Panc1 (cell line): ENCODE data around the gene CTDP1. TPM values are rescaled to one million over a fixed set of nuclear protein-coding genes. Genes with fewer than 3 reads are reported as not detected.
A peak's percentile ranks its signal among the peaks of the same experiment; 100 is the strongest.

Experiments
- ATAC-seq: fragments of 200-7000 bp; cut with Tn5 transposase; 2 replicates; pipeline ENCODE4 v1.9.1; 2020; ENCODE audit warnings: mild to moderate bottlenecking, moderate library complexity
- BruUV-seq: library from RNA; stranded (reverse); fragments of 400-500 nt; replicated peaks from 2 replicates; lab custom pipeline; 2021; lab: Mats Ljungman, UMichigan
- CTCF ChIA-PET: fragments of 300-600 bp; sonication (Branson Sonifier 250); formaldehyde crosslinking; loops from one replicate; lab custom pipeline; 2022; ENCODE audit warnings: antibody characterized with exemption; lab: Charles Lee
- POLR2A ChIA-PET: fragments of 300-600 bp; sonication (Branson Sonifier 250); formaldehyde crosslinking; loops from one replicate; lab custom pipeline; 2022; ENCODE audit warnings: antibody characterized with exemption; lab: Charles Lee
- DNase-seq: peaks from one replicate; pipeline ENCODE4 v3.0.0-alpha.2; 2010; ENCODE audit warnings: low read depth, low spot score
- H3K27ac ChIP-seq: 2 replicates; pipeline ENCODE4 v1.5.1; 2011; ENCODE audit warnings: mild to moderate bottlenecking, low read length, inconsistent platforms
- H3K27me3 ChIP-seq: fragments of 200-500 bp; sonication (Bioruptor generic); 2 replicates; pipeline ENCODE4 v1.6.0; 2014; ENCODE audit warnings: low read length, inconsistent platforms; ENCODE audit not compliant: control insufficient read depth, insufficient read depth
- H3K36me3 ChIP-seq: fragments of 200-500 bp; sonication (Bioruptor generic); 2 replicates; pipeline ENCODE4 v1.5.1; 2014; ENCODE audit warnings: inconsistent platforms, mild to moderate bottlenecking, low read length, moderate library complexity; ENCODE audit not compliant: control insufficient read depth, insufficient read depth
- H3K4me1 ChIP-seq: 2 replicates; pipeline ENCODE4 v1.5.1; 2011; ENCODE audit warnings: inconsistent platforms, mild to moderate bottlenecking, low read length, moderate library complexity; ENCODE audit not compliant: control insufficient read depth, insufficient read depth
- H3K4me3 ChIP-seq, 2 experiments: 2 replicates each; pipeline ENCODE4 v1.5.1; 2011 to 2012; ENCODE audit warnings: low read depth in 2 of 2, low read length in 2 of 2, mild to moderate bottlenecking in 2 of 2, inconsistent platforms in 1 of 2, moderate library complexity in 1 of 2
- H3K9me3 ChIP-seq: fragments of 200-500 bp; sonication (Bioruptor generic); 2 replicates; pipeline ENCODE4 v1.5.1; 2014; ENCODE audit warnings: low read depth, mild to moderate bottlenecking, inconsistent platforms, low read length, moderate library complexity; ENCODE audit not compliant: control insufficient read depth, insufficient read depth
- POLR2AphosphoS5 ChIP-seq: IDR thresholded peaks from 2 replicates; pipeline ENCODE4 v1.6.1; 2012; ENCODE audit warnings: mild to moderate bottlenecking, low read depth, low read length, moderate library complexity
- SIN3A ChIP-seq: IDR thresholded peaks from 2 replicates; pipeline ENCODE4 v1.6.1; 2012; ENCODE audit warnings: low read depth, mild to moderate bottlenecking, low read length, moderate library complexity, borderline replicate concordance; ENCODE audit not compliant: insufficient read depth
- TCF7L2 ChIP-seq: IDR thresholded peaks from 2 replicates; pipeline ENCODE4 v1.6.1; 2011; ENCODE audit warnings: mild to moderate bottlenecking, low read depth, low read length, inconsistent platforms
- in situ Hi-C: cut with HindIII; loops from 2 replicates; pipeline ENCODE4 v1.10.0; 2016; ENCODE audit warnings: low sequenced_read_pairs, low pct_unique_long_range_greater_than_20kb
- intact Hi-C: fragments of 100-400 bp; cut with micrococcal nuclease; formaldehyde crosslinking; loops from one replicate; pipeline ENCODE4 v1.10.0; 2022; ENCODE audit not compliant: unreplicated experiment
- total RNA-seq: library from RNA; stranded (reverse); gene quantifications from one replicate; pipeline ENCODE4 v1.2.1, GENCODE V29; 2021; ENCODE audit not compliant: unreplicated experiment
- TF ChIP-seq, protein P1 (sequence below): fragments of 450-650 bp; IDR thresholded peaks from 2 replicates; pipeline ENCODE4 v1.5.1; 2017; ENCODE audit warnings: mild to moderate bottlenecking
- TF ChIP-seq, protein P2 (sequence below), 2 experiments: IDR thresholded peaks; 2 replicates each; pipeline ENCODE4 v1.6.1; 2011 to 2012; ENCODE audit warnings: low read depth in 2 of 2, control low read depth in 1 of 2, low read length in 1 of 2, mild to moderate bottlenecking in 1 of 2, moderate library complexity in 1 of 2; ENCODE audit not compliant: insufficient read depth in 1 of 2

The CTDP1 gene
- total RNA-seq, 1 experiment from 2014 or later: 52.8 TPM

DNA sequence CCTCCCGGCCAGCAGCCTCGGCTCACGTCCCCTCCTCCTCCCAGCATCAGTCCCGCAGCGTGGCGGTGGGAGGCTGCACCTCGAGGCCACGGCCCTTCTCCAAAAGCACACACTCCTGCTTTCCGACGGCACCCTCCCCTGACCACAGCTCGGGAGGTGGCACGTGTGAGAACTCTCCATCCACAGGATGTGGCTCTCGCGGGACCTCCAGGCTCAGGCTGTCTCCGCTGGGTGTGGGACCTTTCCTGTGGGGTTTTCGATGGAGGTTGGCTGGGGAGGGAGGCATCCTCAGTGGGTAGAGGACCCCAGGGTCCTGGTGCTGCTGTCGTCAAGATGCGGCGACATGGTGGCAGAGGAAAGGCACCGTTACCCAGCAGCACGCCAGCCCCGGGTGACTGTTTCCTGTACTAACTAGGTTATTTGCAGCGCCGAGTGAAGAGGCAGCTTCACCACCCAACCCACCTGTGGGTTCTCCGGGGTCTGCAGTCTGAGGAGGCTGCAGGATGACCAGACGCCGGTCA lies 75.3 kb downstream of the CTDP1 start:
- H3K4me1 ChIP-seq: no peaks in the 10 kb centered on the region
- intact Hi-C loops: no loop called here
- TF ChIP-seq, protein P1, sequence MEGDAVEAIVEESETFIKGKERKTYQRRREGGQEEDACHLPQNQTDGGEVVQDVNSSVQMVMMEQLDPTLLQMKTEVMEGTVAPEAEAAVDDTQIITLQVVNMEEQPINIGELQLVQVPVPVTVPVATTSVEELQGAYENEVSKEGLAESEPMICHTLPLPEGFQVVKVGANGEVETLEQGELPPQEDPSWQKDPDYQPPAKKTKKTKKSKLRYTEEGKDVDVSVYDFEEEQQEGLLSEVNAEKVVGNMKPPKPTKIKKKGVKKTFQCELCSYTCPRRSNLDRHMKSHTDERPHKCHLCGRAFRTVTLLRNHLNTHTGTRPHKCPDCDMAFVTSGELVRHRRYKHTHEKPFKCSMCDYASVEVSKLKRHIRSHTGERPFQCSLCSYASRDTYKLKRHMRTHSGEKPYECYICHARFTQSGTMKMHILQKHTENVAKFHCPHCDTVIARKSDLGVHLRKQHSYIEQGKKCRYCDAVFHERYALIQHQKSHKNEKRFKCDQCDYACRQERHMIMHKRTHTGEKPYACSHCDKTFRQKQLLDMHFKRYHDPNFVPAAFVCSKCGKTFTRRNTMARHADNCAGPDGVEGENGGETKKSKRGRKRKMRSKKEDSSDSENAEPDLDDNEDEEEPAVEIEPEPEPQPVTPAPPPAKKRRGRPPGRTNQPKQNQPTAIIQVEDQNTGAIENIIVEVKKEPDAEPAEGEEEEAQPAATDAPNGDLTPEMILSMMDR: no peak
- no peak for TF ChIP-seq TCF7L2
- TF ChIP-seq, protein P2, sequence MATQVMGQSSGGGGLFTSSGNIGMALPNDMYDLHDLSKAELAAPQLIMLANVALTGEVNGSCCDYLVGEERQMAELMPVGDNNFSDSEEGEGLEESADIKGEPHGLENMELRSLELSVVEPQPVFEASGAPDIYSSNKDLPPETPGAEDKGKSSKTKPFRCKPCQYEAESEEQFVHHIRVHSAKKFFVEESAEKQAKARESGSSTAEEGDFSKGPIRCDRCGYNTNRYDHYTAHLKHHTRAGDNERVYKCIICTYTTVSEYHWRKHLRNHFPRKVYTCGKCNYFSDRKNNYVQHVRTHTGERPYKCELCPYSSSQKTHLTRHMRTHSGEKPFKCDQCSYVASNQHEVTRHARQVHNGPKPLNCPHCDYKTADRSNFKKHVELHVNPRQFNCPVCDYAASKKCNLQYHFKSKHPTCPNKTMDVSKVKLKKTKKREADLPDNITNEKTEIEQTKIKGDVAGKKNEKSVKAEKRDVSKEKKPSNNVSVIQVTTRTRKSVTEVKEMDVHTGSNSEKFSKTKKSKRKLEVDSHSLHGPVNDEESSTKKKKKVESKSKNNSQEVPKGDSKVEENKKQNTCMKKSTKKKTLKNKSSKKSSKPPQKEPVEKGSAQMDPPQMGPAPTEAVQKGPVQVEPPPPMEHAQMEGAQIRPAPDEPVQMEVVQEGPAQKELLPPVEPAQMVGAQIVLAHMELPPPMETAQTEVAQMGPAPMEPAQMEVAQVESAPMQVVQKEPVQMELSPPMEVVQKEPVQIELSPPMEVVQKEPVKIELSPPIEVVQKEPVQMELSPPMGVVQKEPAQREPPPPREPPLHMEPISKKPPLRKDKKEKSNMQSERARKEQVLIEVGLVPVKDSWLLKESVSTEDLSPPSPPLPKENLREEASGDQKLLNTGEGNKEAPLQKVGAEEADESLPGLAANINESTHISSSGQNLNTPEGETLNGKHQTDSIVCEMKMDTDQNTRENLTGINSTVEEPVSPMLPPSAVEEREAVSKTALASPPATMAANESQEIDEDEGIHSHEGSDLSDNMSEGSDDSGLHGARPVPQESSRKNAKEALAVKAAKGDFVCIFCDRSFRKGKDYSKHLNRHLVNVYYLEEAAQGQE (IDR thresholded peaks at IDR 0.05; ENCODE audit: insufficient read depth in 1 of 2, low read depth in 2 of 2, low read length in 1 of 2): no peak
- no peak for TF ChIP-seq SIN3A
- TF ChIP-seq POLR2AphosphoS5: no peak
- DNase-seq (no peak), ATAC-seq (no peak)
- ChIA-PET POLR2A (no interaction called here), CTCF (no interaction called here)
- no peak overlapping the region for H3K4me3 ChIP-seq
- no peak overlapping the region for H3K27ac ChIP-seq
- BruUV-seq: no TSS peak
- H3K9me3 ChIP-seq: no peaks in the 10 kb centered on the region
- peaks cover 3% of the 10 kb centered on the region; the same call in 1 of the 2 replicates for H3K36me3 ChIP-seq
- in situ Hi-C loops: no loop called here
- no peaks in the 10 kb centered on the region for H3K27me3 ChIP-seq

DNA sequence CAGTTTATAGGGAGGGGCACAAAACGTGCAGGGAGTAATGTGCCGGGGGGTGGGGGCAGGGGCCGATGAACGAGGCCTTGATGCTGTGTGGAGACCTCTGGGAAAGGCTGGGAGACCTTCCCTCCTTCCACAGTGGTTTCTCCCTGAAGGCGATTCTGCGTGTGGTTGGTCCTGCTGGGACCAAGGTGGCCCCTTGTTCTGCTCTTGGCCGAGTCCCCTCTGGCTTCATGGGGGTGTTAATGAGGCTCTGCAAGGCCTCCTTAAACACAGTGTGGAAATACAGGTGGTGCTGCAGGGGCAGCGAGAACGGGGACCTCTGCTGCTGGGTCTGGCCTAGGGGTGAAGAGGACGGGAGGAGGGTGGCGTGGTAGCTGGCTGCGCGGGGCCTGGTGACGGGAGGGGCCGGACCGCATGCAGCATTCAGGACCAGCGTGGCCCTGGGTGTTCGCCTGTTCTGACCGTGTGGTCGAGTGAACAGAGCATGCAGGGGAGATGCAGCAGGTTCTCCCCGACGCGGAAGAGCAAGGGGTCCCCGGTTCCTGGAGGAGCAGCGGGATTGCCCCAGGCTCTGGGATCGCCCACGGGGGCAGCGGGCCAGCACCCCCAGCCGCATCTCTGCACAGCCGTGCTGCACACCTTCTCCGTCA lies 76.0 kb downstream of the CTDP1 start:
- TF ChIP-seq POLR2AphosphoS5 (no peak), SIN3A (no peak), TCF7L2 (no peak)
- TF ChIP-seq, protein P2 (IDR thresholded peaks at IDR 0.05; ENCODE audit: insufficient read depth in 1 of 2, low read depth in 2 of 2, low read length in 1 of 2): no peak
- TF ChIP-seq, protein P1: no peak
- ChIA-PET CTCF (no interaction called here), POLR2A (no interaction called here)
- Histone ChIP-seq H3K9me3 (no peaks in the 10 kb centered on the region), H3K4me1 (no peaks in the 10 kb centered on the region), H3K36me3 (peaks cover 3% of the 10 kb centered on the region; the same call in 1 of the 2 replicates), H3K4me3 (no peak overlapping the region), H3K27ac (no peak overlapping the region), H3K27me3 (no peaks in the 10 kb centered on the region)
- peak; percentile 19; the same call in 1 of the 2 replicates for ATAC-seq
- intact Hi-C loops: no loop called here
- in situ Hi-C loops: no loop called here
- no peak for DNase-seq
- no TSS peak for BruUV-seq
